Psoas muscle (tissue), 8 donors: ENCODE measurements around the gene ACOT11. TPM values are rescaled to one million over a fixed set of nuclear protein-coding genes. Genes with fewer than 3 reads are reported as not detected.

Experiments
- ATAC-seq, 4 donors: fragments of 200-7000 bp; cut with Tn5 transposase; one replicate each; pipeline ENCODE4 v1.9.1; 2020; ENCODE audit warnings: moderate library complexity in 3 of 4, mild to moderate bottlenecking in 2 of 4
- DNase-seq, 2 donors: peaks; one replicate each; pipeline ENCODE4 v3.0.0-alpha.2; 2020
- H3K27ac ChIP-seq: fragments of 200-600 bp; one replicate; pipeline ENCODE4 v1.8.0; 2022
- H3K27me3 ChIP-seq, 3 donors: fragments of 200-600 bp in 1 of 3; one replicate each; pipeline versions ENCODE4 v1.6.1 to v1.8.0; 2013 to 2022; ENCODE audit warnings: low read length in 2 of 3, mild to moderate bottlenecking in 2 of 3, moderate library complexity in 1 of 3; ENCODE audit not compliant: insufficient read depth in 3 of 3
- H3K36me3 ChIP-seq, 2 donors: fragments of 200-600 bp in 1 of 2; one replicate each; pipeline versions ENCODE4 v1.6.1 to v1.8.0; 2013 to 2022; ENCODE audit warnings: low read depth in 1 of 2, mild to moderate bottlenecking in 1 of 2, moderate library complexity in 1 of 2; ENCODE audit not compliant: insufficient read depth in 1 of 2
- H3K4me1 ChIP-seq: fragments of 200-600 bp; one replicate; pipeline ENCODE4 v1.8.0; 2022
- H3K4me3 ChIP-seq: fragments of 200-600 bp; one replicate; pipeline ENCODE4 v1.8.0; 2022; ENCODE audit warnings: mild to moderate bottlenecking
- H3K9me3 ChIP-seq: fragments of 200-600 bp; one replicate; pipeline ENCODE4 v1.8.0; 2022
- WGBS, 3 donors: extraction: QIAGEN DNeasy Blood & Tissue Kit; methylation state at CpG; one replicate each; pipeline versions ENCODE4 v1.1.6 to v1.1.7; 2013; 5-methylcytosine and 5-hydroxymethylcytosine counted together
- intact Hi-C, 2 donors: fragments of 100-400 bp; cut with DNase I; formaldehyde crosslinking; loops; one replicate each; pipeline versions ENCODE4 v1.11.0 to v1.14.2; 2022
- polyA plus RNA-seq, 3 donors: library from polyadenylated mRNA; stranded (reverse); fragments of 200-250 nt; gene quantifications; one replicate each; pipeline ENCODE4 v1.2.3, GENCODE V29; 2013
- total RNA-seq, 4 donors: library from RNA; stranded (reverse); fragmentation: NEBNext Ultra II Directional in 2 of 4; extraction: Animal tissue kit (Norgen Biotek cat#: 25700) in 2 of 4; gene quantifications; one replicate each; pipeline versions ENCODE4 v1.2.1 to v1.2.4, GENCODE V29; 2021 to 2023
- TF ChIP-seq, protein P1 (sequence below): fragments of 200-600 bp; IDR thresholded peaks from one replicate; pipeline ENCODE4 v1.8.0; 2022; ENCODE audit warnings: antibody characterized with exemption
- donor health status: healthy with polysubstance abuse.
- donor health status: DM: no; HTN: no; CAD: no; lungs with moderate emphysema.
- donor health status: Bipolar disorder and iron deficiency.
- donor health status: healthy.
- donor health status: DM: yes; HTN: yes; CAD: no.
- donor health status: DM: no; HTN: no; CAD: no.
- donor health status: DM: no; HTN: no; CAD: no.
- donor health status: DM: yes; HTN: yes; CAD: no.

Gene ACOT11
- total and polyA plus RNA-seq, 7 donors = 0.82 to 13.9 (median 2.4) TPM

DNA sequence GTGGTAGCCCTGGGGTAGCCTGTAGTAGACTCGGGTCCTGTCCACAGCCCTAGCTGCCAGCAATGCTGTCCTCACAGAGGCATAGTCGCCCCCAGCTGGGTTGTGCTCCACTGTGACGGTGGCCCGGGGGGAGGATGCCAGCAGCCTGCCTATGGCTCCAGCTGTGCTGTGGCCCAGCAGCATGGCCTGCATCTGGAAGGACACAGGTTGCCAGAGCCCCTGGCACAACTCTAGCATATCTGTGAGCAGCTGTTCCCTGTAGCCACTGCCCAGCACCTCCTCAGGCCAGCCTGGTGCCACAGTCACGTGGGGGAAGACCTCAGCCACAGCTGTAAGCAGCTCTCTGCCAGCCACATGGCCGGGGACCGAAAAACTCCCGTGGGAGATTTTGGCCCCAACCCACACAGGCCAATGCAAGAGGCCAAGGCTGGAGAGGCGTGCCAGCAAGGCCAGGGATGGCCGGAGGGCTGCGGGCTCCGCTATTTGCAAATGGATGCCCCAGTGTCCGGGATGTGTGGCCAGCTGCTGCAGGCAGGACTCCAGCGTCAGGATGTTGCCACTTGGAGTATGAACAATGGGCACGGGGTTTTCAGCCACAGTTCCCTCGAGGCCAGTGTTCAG, 61.4 kb downstream of the ACOT11 start:
- Histone ChIP-seq H3K9me3 (no peaks in the 10 kb centered on the region), H3K4me1 (no peaks in the 10 kb centered on the region), H3K27ac (no peak overlapping the region), H3K4me3 (no peak overlapping the region), H3K27me3 (no peaks in the 10 kb centered on the region), H3K36me3 (peaks cover 0 to 46% of the 10 kb centered on the region in 2 donors)
- WGBS, 3 donors = 40 to 54% (median 52%) methylated on average over 16 of the region's 16 CpGs
- TF ChIP-seq, protein P1, sequence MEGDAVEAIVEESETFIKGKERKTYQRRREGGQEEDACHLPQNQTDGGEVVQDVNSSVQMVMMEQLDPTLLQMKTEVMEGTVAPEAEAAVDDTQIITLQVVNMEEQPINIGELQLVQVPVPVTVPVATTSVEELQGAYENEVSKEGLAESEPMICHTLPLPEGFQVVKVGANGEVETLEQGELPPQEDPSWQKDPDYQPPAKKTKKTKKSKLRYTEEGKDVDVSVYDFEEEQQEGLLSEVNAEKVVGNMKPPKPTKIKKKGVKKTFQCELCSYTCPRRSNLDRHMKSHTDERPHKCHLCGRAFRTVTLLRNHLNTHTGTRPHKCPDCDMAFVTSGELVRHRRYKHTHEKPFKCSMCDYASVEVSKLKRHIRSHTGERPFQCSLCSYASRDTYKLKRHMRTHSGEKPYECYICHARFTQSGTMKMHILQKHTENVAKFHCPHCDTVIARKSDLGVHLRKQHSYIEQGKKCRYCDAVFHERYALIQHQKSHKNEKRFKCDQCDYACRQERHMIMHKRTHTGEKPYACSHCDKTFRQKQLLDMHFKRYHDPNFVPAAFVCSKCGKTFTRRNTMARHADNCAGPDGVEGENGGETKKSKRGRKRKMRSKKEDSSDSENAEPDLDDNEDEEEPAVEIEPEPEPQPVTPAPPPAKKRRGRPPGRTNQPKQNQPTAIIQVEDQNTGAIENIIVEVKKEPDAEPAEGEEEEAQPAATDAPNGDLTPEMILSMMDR = no peak
- DNase-seq = peak in 1 of 2 donors; percentile 59
- ATAC-seq = peak; percentile 42 to 60 (median 53)
- intact Hi-C loops = no loop called here

DNA sequence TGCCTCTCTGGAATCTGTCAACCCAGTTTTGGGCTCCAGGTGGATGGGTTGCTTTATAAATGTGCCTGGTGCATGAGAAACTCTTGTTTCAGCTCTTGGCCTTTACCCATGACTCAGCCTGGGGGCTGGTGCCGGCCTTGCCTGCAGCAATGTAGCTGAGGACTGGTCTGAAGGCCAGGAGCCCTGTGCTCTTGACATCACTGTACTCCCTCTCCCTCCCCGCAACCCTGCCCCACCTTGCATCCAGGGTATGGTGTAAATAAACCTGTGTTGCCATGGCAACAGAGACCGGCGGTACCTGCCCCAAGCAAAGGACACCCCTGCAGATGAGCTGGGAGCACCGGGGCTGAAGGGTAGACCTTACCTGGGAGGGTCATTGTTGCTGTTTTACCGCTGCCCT, 62.0 kb downstream of the ACOT11 start:
- DNase-seq = no peak
- Histone ChIP-seq H3K27ac (no peak overlapping the region), H3K36me3 (peaks cover 0 to 39% of the 10 kb centered on the region in 2 donors), H3K9me3 (no peaks in the 10 kb centered on the region), H3K27me3 (no peaks in the 10 kb centered on the region), H3K4me1 (no peaks in the 10 kb centered on the region), H3K4me3 (no peak overlapping the region)
- ATAC-seq = no peak
- WGBS, 3 donors = 72 to 82% (median 79%) methylated on average over 6 of the region's 6 CpGs
- TF ChIP-seq, protein P1 = no peak
- intact Hi-C loops = no loop called here

GRCh38 chr1:54610601-54611580, 62.9 kb downstream of the ACOT11 start:
- 97 to 98% (median 97%) methylated on average over 18 of the region's 18 CpGs for WGBS, 3 donors
- intact Hi-C loops = no loop called here
- Histone ChIP-seq H3K27me3 (no peaks in the 10 kb centered on the region), H3K9me3 (no peaks in the 10 kb centered on the region), H3K27ac (no peak overlapping the region), H3K4me3 (no peak overlapping the region), H3K36me3 (peaks cover 0 to 32% of the 10 kb centered on the region in 2 donors), H3K4me1 (no peaks in the 10 kb centered on the region)
- TF ChIP-seq, protein P1 = no peak
- no peak for ATAC-seq
- DNase-seq = no peak

DNA sequence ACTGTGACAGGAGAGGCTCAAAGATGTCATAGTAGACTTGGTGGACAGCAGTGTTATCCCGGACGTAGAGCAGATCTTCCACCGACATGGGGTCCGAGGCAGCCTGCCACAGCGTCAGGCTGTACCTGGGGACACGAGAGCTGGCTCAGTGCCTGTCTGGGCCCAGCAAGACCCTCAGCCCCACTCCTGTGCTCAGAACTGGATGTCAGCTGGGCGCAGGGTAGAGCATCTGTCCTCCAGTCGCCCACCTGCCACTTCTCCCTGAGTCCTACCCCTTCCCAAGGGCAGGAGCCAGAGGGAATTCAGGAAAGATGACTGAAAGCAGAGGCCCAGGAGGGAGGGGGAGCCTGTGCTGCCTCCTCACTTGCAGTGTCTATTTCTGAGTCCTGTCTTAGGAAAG, 63.6 kb downstream of the ACOT11 start:
- Histone ChIP-seq H3K4me1 (no peaks in the 10 kb centered on the region), H3K36me3 (peaks cover 0 to 25% of the 10 kb centered on the region in 2 donors), H3K4me3 (no peak overlapping the region), H3K27me3 (no peaks in the 10 kb centered on the region), H3K27ac (no peak overlapping the region), H3K9me3 (no peaks in the 10 kb centered on the region)
- no peak for ATAC-seq
- no peak for DNase-seq
- TF ChIP-seq, protein P1 = no peak
- intact Hi-C loops = no loop called here
- 91 to 93% (median 92%) methylated on average over 8 of the region's 8 CpGs for WGBS, 3 donors
